Smooth muscle cell (in vitro differentiated cells): ENCODE measurements around the gene PAQR7. TPM values are rescaled to one million over a fixed set of nuclear protein-coding genes. Genes with fewer than 3 reads are reported as not detected.

Experiments used
- DNase-seq: peaks from one replicate; lab custom pipeline; 2025; ENCODE audit not compliant: unreplicated experiment; lab: John Stamatoyannopoulos, UW
- H2AFZ ChIP-seq: fragments of 200-600 bp; sonication (generic); 2 replicates; pipeline ENCODE4 v1.6.0; 2016; ENCODE audit warnings: antibody characterized with exemption, low read depth, mild to moderate bottlenecking
- H3F3A ChIP-seq: fragments of 200-600 bp; sonication (generic); 2 replicates; pipeline ENCODE4 v1.6.0; 2017; ENCODE audit warnings: antibody characterized with exemption, low read depth
- H3K27ac ChIP-seq: fragments of 200-600 bp; sonication (generic); 2 replicates; pipeline ENCODE4 v1.5.1; 2016; ENCODE audit warnings: low read depth, mild to moderate bottlenecking
- H3K27me3 ChIP-seq: fragments of 200-600 bp; sonication (generic); 2 replicates; pipeline ENCODE4 v1.6.1; 2016; ENCODE audit warnings: low read depth, mild to moderate bottlenecking
- H3K36me3 ChIP-seq: fragments of 200-600 bp; sonication (generic); 2 replicates; pipeline ENCODE4 v1.5.1; 2016; ENCODE audit warnings: low read depth
- H3K4me1 ChIP-seq: fragments of 200-600 bp; sonication (generic); 2 replicates; pipeline ENCODE4 v1.5.1; 2016; ENCODE audit warnings: low read depth
- H3K4me2 ChIP-seq: fragments of 200-600 bp; sonication (generic); 2 replicates; pipeline ENCODE4 v1.6.0; 2016; ENCODE audit warnings: mild to moderate bottlenecking
- H3K4me3 ChIP-seq: fragments of 200-600 bp; sonication (generic); 2 replicates; pipeline ENCODE4 v1.5.1; 2016; ENCODE audit warnings: mild to moderate bottlenecking
- H3K79me2 ChIP-seq: fragments of 200-600 bp; sonication (generic); 2 replicates; pipeline ENCODE4 v1.6.0; 2016; ENCODE audit warnings: low read depth, mild to moderate bottlenecking
- H3K9ac ChIP-seq: fragments of 200-600 bp; sonication (generic); 2 replicates; pipeline ENCODE4 v1.6.0; 2016; ENCODE audit warnings: low read depth
- H3K9me3 ChIP-seq: fragments of 200-600 bp; sonication (generic); replicated peaks from 2 replicates; pipeline ENCODE4 v1.5.1; 2016; ENCODE audit warnings: low read depth
- H4K20me1 ChIP-seq: fragments of 200-600 bp; sonication (generic); 2 replicates; pipeline ENCODE4 v1.6.0; 2016; ENCODE audit warnings: low read depth
- WGBS: methylation state at CpG from one replicate; pipeline ENCODE4 v1.1.7; 2016; ENCODE audit warnings: low lambda C conversion rate; 5-methylcytosine and 5-hydroxymethylcytosine counted together
- polyA plus RNA-seq: library from polyadenylated mRNA; unstranded; fragments of >200 nt; fragmentation: Nextera tagmentation; extraction: Ambion mirVana; gene quantifications from 2 replicates; pipeline ENCODE4 v1.2.1, GENCODE V29; 2016
- total RNA-seq: library from RNA; depleted of rRNA; stranded (reverse); fragments of >200 nt; gene quantifications from 2 replicates; pipeline ENCODE4 v1.2.3, GENCODE V29; 2014
- TF ChIP-seq, protein P1 (sequence below): fragments of 200-600 bp; sonication (generic); IDR thresholded peaks from 2 replicates; pipeline ENCODE4 v1.5.1; 2017; ENCODE audit warnings: borderline replicate concordance, mild to moderate bottlenecking, antibody characterized with exemption; ENCODE audit not compliant: insufficient read depth, poor library complexity, severe bottlenecking

Gene PAQR7
- total and polyA plus RNA-seq, 2 experiments from 2014 or later: 2.9 to 10.0 TPM

DNA sequence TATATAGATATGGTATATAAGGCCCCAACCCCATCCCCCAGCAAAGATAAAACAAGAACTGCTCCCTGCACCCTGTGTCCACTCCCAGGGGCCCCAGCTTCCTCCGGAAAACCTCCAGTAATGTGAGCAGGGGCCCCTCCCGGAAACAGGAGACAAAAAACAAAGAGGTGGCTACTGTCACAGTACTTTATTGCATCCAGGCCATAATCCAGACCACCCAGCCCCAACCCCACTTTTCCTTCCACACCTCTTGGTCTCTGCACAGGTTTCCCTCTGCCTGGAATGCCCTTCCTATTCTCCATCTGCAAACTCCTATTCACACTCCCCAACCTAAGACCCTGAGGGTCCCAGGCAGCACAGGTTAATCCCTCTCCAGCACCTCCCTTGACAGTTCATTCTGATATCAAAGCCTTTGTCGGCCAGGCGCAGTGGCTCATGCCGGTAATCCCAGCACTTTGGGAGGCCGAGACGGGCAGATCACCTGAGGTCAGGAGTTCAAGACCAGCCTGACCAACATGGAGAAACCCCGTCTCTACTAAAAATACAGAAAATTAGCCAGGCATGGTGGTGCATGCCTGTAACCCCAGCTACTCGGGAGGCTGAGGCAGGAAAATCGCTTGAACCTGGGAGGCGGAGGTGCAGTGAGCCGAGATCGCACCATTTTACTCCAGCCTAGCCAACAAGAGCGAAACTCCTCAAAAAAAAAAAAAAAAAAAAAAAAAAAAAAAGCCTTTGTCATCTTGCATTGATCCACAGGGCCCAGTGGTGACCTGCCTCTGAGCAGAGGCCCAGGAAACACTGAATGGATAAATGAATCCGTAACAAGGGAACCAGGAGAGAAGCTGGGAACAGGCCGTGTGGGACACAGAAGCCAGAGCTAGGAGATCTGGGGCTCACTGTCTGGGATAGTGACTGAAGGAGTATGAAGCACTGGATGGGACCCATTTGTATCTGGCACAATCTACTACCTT lies 13.9 kb downstream of the PAQR7 start:
- TF ChIP-seq, protein P1, sequence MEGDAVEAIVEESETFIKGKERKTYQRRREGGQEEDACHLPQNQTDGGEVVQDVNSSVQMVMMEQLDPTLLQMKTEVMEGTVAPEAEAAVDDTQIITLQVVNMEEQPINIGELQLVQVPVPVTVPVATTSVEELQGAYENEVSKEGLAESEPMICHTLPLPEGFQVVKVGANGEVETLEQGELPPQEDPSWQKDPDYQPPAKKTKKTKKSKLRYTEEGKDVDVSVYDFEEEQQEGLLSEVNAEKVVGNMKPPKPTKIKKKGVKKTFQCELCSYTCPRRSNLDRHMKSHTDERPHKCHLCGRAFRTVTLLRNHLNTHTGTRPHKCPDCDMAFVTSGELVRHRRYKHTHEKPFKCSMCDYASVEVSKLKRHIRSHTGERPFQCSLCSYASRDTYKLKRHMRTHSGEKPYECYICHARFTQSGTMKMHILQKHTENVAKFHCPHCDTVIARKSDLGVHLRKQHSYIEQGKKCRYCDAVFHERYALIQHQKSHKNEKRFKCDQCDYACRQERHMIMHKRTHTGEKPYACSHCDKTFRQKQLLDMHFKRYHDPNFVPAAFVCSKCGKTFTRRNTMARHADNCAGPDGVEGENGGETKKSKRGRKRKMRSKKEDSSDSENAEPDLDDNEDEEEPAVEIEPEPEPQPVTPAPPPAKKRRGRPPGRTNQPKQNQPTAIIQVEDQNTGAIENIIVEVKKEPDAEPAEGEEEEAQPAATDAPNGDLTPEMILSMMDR: no peak
- no peaks in the 10 kb centered on the region for H3K27me3 ChIP-seq

DNA sequence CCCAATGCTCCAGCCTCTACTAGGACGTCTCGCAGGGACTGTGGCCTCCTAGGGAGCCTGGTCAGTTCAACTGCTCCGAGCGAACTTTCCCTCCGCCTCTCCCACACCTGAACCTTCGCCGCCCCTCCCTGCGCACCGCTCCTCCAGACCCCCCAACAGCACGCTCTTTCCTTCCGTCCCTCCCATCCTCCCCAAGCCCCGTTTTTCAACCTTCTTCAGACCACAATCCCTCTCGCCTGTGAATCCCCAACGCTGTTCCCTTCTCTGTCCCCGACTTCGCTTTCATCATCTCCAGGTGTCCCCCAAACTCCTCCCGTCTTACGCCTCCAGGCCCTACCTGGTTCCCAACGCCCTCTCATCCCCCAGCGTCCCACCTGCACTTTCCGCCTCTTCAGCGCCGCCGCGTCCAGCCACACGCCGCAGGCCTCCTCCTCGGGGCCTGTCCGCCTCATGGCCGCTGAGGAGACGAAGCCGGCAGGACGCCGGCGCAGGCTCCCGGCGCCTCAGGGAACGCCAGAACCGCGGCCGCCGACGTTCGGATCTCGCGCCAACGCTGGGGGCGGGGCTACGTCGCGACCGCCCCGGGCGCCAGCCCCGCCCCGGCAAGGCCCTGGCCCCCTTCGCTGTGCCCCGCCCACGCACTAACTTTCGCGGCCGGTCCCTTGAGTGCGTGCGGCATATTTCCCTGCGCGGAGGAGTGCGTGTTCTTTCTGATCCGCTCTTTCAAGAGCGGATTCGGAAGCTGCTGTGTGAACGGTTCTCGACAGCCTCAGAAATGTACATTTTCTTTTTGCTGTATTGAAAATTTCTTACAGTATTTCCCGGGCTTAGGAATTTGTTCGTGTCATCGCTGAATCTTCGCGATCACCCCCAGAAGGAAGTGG lies 16.4 kb downstream of the PAQR7 start, which contains the start of gene AUNIP:
TSS of gene AUNIP (minus strand) at position 552 of the 884 bp plus-strand sequence. CDS start at position 452, 100 bp downstream.
- Histone ChIP-seq H3K4me2 (peak within 1 kb of the TSS; percentile 93), H3K4me1 (peaks cover 9% of the 10 kb centered on the region), H3K4me3 (peak within 1 kb of the TSS; percentile 49), H2AFZ (peak within 1 kb of the TSS; percentile 87), H3K79me2 (no peaks in the 10 kb centered on the region), H3K27me3 (no peaks in the 10 kb centered on the region), H3K9me3 (no peaks in the 10 kb centered on the region), H3K9ac (peak within 1 kb of the TSS; percentile 62), H3K27ac (peak within 1 kb of the TSS; percentile 76), H3K36me3 (no peaks in the 10 kb centered on the region), H4K20me1 (no peaks in the 10 kb centered on the region), H3F3A (peaks cover 9% of the 10 kb centered on the region)
- under 1% methylated on average over 60 of the region's 77 CpGs for WGBS
- DNase-seq: peak; percentile 69
- TF ChIP-seq, protein P1: no peak

More for the DNA sequence above, 13.9 kb downstream of the PAQR7 start:
- Histone ChIP-seq H3K4me3 (no peak overlapping the region), H3K27ac (no peak overlapping the region), H2AFZ (no peak overlapping the region), H3K79me2 (no peaks in the 10 kb centered on the region), H4K20me1 (no peaks in the 10 kb centered on the region), H3K4me2 (no peak overlapping the region), H3K4me1 (peaks cover 9% of the 10 kb centered on the region), H3F3A (peaks cover 9% of the 10 kb centered on the region), H3K36me3 (no peaks in the 10 kb centered on the region), H3K9ac (no peak overlapping the region), H3K9me3 (no peaks in the 10 kb centered on the region)
- 79% methylated on average over 15 of the region's 16 CpGs for WGBS
- no peak for DNase-seq

DNA sequence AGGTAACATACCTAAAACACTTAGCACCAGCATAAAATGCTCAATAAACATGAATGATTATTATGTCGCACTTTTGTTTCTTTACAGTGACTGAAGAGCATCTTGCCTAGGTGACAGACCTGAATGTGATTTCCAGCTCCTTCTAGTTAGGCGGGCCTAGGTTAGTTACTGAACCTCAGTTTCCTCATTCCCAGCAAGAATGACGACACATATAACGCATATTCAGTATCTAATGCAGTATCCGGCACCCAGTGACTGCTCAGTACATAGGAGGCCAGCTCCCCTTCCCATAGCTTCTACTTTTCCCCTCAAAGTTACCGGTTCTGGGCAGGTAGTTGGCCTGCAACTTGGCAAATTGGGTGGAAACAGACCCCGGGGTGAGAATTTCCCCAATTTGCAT lies 17.0 kb downstream of the PAQR7 start:
- H3K36me3 ChIP-seq: no peaks in the 10 kb centered on the region
- no peak overlapping the region for H3K9ac ChIP-seq
- peak overlapping the region; percentile 87 for H2AFZ ChIP-seq
- no peak overlapping the region for H3K27ac ChIP-seq
- no peaks in the 10 kb centered on the region for H3K27me3 ChIP-seq
- H3K4me2 ChIP-seq: peak overlapping the region; percentile 93
- no peak for DNase-seq
- peaks cover 9% of the 10 kb centered on the region for H3F3A ChIP-seq
- H3K4me3 ChIP-seq: peak overlapping the region; percentile 49
- TF ChIP-seq, protein P1: no peak
- WGBS: 36% methylated on average over 7 of the region's 7 CpGs
- no peaks in the 10 kb centered on the region for H4K20me1 ChIP-seq
- no peaks in the 10 kb centered on the region for H3K9me3 ChIP-seq
- peaks cover 9% of the 10 kb centered on the region for H3K4me1 ChIP-seq
- no peaks in the 10 kb centered on the region for H3K79me2 ChIP-seq
